AG09309 (cell line): ENCODE results near the gene AARSD1.

ENCODE experiments used
- DNase-seq: peaks from one replicate; pipeline ENCODE4 v3.0.0-alpha.2; 2010; ENCODE audit warnings: low read depth
- H3K4me3 ChIP-seq: 2 replicates; pipeline ENCODE4 v1.5.1; 2011; ENCODE audit warnings: mild to moderate bottlenecking, low read depth, low read length, moderate library complexity; ENCODE audit not compliant: control insufficient read depth
- TF ChIP-seq, protein P1 (sequence below): IDR thresholded peaks from 2 replicates; pipeline ENCODE4 v1.5.1; 2011; ENCODE audit warnings: mild to moderate bottlenecking, low read depth, low read length, inconsistent platforms; ENCODE audit not compliant: insufficient read depth, control insufficient read depth; ENCODE audit errors: missing control alignments

AARSD1 gene

GRCh38 chr17:42953669-42954068, 10.6 kb downstream of the AARSD1 start:
- H3K4me3 ChIP-seq: no peak overlapping the region
- TF ChIP-seq, protein P1, sequence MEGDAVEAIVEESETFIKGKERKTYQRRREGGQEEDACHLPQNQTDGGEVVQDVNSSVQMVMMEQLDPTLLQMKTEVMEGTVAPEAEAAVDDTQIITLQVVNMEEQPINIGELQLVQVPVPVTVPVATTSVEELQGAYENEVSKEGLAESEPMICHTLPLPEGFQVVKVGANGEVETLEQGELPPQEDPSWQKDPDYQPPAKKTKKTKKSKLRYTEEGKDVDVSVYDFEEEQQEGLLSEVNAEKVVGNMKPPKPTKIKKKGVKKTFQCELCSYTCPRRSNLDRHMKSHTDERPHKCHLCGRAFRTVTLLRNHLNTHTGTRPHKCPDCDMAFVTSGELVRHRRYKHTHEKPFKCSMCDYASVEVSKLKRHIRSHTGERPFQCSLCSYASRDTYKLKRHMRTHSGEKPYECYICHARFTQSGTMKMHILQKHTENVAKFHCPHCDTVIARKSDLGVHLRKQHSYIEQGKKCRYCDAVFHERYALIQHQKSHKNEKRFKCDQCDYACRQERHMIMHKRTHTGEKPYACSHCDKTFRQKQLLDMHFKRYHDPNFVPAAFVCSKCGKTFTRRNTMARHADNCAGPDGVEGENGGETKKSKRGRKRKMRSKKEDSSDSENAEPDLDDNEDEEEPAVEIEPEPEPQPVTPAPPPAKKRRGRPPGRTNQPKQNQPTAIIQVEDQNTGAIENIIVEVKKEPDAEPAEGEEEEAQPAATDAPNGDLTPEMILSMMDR: no peak
- DNase-seq: no peak

DNA sequence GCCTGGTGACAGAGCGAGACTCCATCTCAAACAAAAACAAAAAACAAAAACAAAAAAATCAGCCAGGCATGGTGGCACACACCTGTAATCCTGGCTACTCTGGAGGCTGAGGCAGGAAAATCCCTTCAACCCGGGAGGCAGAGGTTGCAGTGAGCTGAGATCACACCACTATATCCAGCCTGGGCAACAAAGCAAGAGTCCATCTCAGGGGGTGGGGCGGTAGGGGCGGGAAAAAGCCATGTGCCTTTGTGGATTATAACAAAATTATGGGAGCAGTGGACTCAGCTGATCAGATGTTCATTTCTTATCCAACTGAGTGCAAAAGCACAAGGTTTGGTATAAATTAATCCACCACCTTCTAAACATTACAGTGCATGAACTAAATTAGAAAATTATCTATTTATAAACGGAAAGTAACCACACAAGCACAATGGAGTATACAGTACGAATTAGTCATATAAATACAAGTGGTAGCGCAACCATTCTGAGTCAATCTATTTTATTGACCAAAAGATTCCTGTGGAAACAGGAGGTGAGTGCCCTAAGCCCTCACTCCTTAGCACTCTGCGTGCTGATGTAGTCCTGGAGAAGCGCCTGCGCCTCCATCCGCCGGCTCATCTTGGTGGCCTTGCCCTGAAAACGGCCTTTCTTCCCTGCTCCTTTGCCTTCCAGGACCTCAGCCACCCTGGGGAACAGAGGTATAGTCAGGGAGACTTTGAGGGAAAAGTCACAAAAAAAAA, 14.0 kb downstream of the AARSD1 start:
- no peak overlapping the region for H3K4me3 ChIP-seq
- no peak for DNase-seq
- TF ChIP-seq, protein P1: no peak

- DNase-seq: no peak
- no peak overlapping the region for H3K4me3 ChIP-seq
- TF ChIP-seq, protein P1: no peak
Observed at GRCh38 chr17:42946812-42947211, 17.4 kb downstream of the AARSD1 start.

DNA sequence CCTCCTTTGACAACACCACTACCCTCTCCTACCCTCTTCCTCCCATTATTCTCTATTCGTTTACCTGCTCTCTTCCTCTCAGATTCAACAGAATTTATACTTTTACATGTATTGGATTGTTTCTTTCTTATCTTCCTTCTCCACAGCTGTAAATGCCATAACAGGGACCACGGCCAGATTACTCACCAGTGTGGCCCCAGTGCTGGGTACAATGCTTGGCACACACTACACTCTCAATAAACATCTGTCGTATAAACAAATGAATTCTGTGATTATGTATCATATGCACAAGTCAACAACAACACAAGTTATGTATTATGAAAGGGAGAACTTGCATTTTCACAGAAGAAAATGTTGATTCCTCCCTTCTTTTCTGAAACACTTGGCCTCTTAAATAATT, 20.0 kb downstream of the AARSD1 start:
- DNase-seq: no peak
- TF ChIP-seq, protein P1: no peak
- no peak overlapping the region for H3K4me3 ChIP-seq

GRCh38 chr17:42937712-42938596, 26.3 kb downstream of the AARSD1 start:
- H3K4me3 ChIP-seq: no peak overlapping the region
- TF ChIP-seq, protein P1: peak; percentile 81
- DNase-seq: peak; percentile 20

GRCh38 chr17:42929497-42929844, 34.8 kb downstream of the AARSD1 start:
- no peak overlapping the region for H3K4me3 ChIP-seq
- no peak for DNase-seq
- TF ChIP-seq, protein P1: no peak
